Duodenal mucosa (tissue), 2 donors: ENCODE data around the gene NEMP1.
A peak's percentile ranks its signal among the peaks of the same experiment; 100 is the strongest.

Experiments
- H3K27ac ChIP-seq: one replicate; pipeline ENCODE4 v1.7.0; 2013; ENCODE audit warnings: low read depth, low read length
- H3K27me3 ChIP-seq, 2 donors: one replicate each; pipeline ENCODE4 v1.7.0; 2013; ENCODE audit warnings: low read length in 2 of 2, control low read depth in 1 of 2; ENCODE audit not compliant: insufficient read depth in 2 of 2, control insufficient read depth in 1 of 2
- H3K36me3 ChIP-seq, 2 donors: one replicate each; pipeline ENCODE4 v1.7.0; 2013; ENCODE audit warnings: low read length in 2 of 2, control low read depth in 1 of 2; ENCODE audit not compliant: insufficient read depth in 2 of 2, control insufficient read depth in 1 of 2
- H3K4me1 ChIP-seq, 2 donors: one replicate each; pipeline ENCODE4 v1.7.0; 2013; ENCODE audit warnings: low read length in 2 of 2, control low read depth in 1 of 2; ENCODE audit not compliant: insufficient read depth in 2 of 2, control insufficient read depth in 1 of 2
- H3K4me3 ChIP-seq, 2 donors: one replicate each; pipeline ENCODE4 v1.7.0; 2013; ENCODE audit warnings: low read length in 2 of 2, low read depth in 1 of 2
- H3K9ac ChIP-seq, 2 donors: one replicate each; pipeline ENCODE4 v1.7.0; 2013; ENCODE audit warnings: low read length in 2 of 2, low read depth in 1 of 2
- H3K9me3 ChIP-seq, 2 donors: one replicate each; pipeline ENCODE4 v1.7.0; 2013; ENCODE audit warnings: low read length in 2 of 2, control low read depth in 1 of 2; ENCODE audit not compliant: control insufficient read depth in 1 of 2

The NEMP1 gene

GRCh38 chr12:57106021-57106708 lies 27.6 kb upstream of the NEMP1 start:
- H3K9me3 ChIP-seq: no peaks in the 10 kb centered on the region
- peaks cover 33 to 45% of the 10 kb centered on the region in 2 donors for H3K36me3 ChIP-seq
- H3K27ac ChIP-seq: no peak overlapping the region
- H3K27me3 ChIP-seq: no peaks in the 10 kb centered on the region
- H3K4me1 ChIP-seq: peaks cover 42 to 56% of the 10 kb centered on the region in 2 donors
- H3K9ac ChIP-seq: no peak overlapping the region
- no peak overlapping the region for H3K4me3 ChIP-seq

DNA sequence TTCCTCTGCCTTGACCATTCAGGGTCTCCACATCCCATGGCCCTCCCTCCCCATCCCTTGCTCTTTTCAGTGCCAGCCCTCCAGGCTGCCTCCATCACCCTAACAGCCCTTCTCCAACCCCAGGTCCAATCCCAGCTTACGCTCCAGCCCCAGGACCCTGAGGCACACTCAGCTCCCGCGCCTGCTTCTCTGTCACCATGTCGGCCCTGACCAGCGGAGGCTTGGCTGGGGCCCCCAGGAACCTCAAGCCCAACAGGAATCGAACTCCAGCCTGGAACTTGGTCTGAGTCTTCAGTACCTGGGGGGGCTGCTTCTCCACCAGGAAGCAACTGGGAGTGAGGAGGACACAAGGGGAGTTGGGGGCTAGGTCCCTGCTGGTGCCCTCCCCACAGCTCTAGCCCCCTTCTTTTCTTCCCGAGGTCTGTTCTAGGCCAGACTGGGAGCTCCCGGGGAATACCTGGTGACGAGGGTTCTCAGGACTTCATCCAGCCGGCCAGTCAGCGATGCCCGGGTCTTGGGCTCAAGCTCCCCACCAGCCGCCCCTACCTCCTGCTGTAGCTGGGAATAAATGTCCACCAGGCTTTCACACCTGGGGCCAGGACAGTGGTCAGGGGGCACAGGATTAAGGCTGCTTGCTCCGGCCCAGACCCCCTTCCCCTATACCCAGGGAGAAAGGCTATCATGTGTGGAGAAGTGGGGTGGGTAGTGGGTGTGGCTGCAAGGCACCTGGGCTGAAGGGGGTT lies 26.6 kb upstream of the NEMP1 start:
- Histone ChIP-seq H3K9me3 (no peaks in the 10 kb centered on the region), H3K36me3 (peaks cover 33 to 45% of the 10 kb centered on the region in 2 donors), H3K27ac (no peak overlapping the region), H3K27me3 (no peaks in the 10 kb centered on the region), H3K4me1 (peaks cover 42 to 55% of the 10 kb centered on the region in 2 donors), H3K9ac (no peak overlapping the region), H3K4me3 (no peak overlapping the region)

- no peak overlapping the region for H3K27ac ChIP-seq
- no peak overlapping the region for H3K9ac ChIP-seq
- peaks cover 34 to 48% of the 10 kb centered on the region in 2 donors for H3K4me1 ChIP-seq
- peaks cover 41 to 53% of the 10 kb centered on the region in 2 donors for H3K36me3 ChIP-seq
- no peaks in the 10 kb centered on the region for H3K27me3 ChIP-seq
- no peak overlapping the region for H3K4me3 ChIP-seq
- H3K9me3 ChIP-seq: no peaks in the 10 kb centered on the region
Measured at GRCh38 chr12:57104292-57104910, 25.8 kb upstream of the NEMP1 start.

DNA sequence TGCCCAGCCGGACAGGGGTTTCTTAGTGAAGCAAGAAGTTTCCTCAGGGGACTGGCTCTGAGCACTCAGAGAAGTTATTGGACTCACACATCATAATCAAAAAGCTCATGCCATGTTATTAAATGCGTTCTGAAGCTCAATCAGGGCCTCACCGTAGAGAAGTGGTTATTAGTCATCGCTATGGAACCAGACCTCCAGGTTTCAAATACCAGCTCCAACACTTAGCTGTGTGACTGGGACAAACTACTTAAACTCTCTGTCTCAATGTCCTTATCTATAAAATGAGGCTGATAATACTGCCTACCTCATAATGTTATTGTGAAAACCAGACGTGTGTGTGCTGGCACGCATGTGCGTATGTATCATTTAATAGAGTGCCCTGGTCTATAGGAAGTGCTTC lies 25.3 kb upstream of the NEMP1 start:
- H3K9ac ChIP-seq: no peak overlapping the region

GRCh38 chr12:57101892-57102695 lies 23.5 kb upstream of the NEMP1 start:
- peaks cover 46 to 64% of the 10 kb centered on the region in 2 donors for H3K36me3 ChIP-seq
- no peaks in the 10 kb centered on the region for H3K27me3 ChIP-seq
- H3K4me1 ChIP-seq: peaks cover 20 to 32% of the 10 kb centered on the region in 2 donors
- H3K27ac ChIP-seq: peak overlapping the region; percentile 7
- H3K9ac ChIP-seq: peak overlapping the region; percentile 12 to 35
- H3K4me3 ChIP-seq: no peak overlapping the region
- no peaks in the 10 kb centered on the region for H3K9me3 ChIP-seq

More for the DNA sequence above, 25.3 kb upstream of the NEMP1 start:
- Histone ChIP-seq H3K9me3 (no peaks in the 10 kb centered on the region), H3K27me3 (no peaks in the 10 kb centered on the region), H3K27ac (no peak overlapping the region), H3K4me3 (no peak overlapping the region), H3K4me1 (peaks cover 30 to 45% of the 10 kb centered on the region in 2 donors), H3K36me3 (peaks cover 44 to 58% of the 10 kb centered on the region in 2 donors)

DNA sequence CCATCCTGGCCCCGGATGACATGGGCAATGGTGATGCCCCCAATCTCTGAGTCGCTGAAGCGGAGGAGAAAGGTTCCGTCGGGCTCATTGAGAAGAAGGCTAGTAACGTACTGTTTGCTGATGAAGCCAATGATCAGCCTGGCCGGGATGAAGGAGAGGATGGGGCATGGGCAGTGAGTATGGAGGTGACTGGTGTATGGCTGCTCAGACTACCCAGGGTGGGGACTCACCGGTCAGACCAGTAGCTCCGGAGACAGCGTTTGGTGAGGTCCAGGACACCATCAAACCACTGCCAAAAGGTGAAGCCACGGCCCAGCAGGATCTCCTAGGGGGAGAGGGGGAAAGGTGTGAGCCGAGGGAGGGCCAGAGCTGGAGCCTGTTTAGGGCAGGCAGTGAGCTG lies 21.2 kb upstream of the NEMP1 start:
- no peak overlapping the region for H3K27ac ChIP-seq
- H3K9ac ChIP-seq: no peak overlapping the region
- H3K9me3 ChIP-seq: no peaks in the 10 kb centered on the region
- H3K36me3 ChIP-seq: peaks cover 47 to 63% of the 10 kb centered on the region in 2 donors
- H3K4me3 ChIP-seq: no peak overlapping the region
- peaks cover 17 to 20% of the 10 kb centered on the region in 2 donors for H3K4me1 ChIP-seq
- H3K27me3 ChIP-seq: no peaks in the 10 kb centered on the region

- peaks cover 17% of the 10 kb centered on the region in 2 donors for H3K4me1 ChIP-seq
- H3K9ac ChIP-seq: no peak overlapping the region
- no peaks in the 10 kb centered on the region for H3K9me3 ChIP-seq
- no peak overlapping the region for H3K4me3 ChIP-seq
- peaks cover 42 to 61% of the 10 kb centered on the region in 2 donors for H3K36me3 ChIP-seq
- H3K27me3 ChIP-seq: no peaks in the 10 kb centered on the region
- no peak overlapping the region for H3K27ac ChIP-seq
Measured at GRCh38 chr12:57099047-57099714, 20.6 kb upstream of the NEMP1 start.

DNA sequence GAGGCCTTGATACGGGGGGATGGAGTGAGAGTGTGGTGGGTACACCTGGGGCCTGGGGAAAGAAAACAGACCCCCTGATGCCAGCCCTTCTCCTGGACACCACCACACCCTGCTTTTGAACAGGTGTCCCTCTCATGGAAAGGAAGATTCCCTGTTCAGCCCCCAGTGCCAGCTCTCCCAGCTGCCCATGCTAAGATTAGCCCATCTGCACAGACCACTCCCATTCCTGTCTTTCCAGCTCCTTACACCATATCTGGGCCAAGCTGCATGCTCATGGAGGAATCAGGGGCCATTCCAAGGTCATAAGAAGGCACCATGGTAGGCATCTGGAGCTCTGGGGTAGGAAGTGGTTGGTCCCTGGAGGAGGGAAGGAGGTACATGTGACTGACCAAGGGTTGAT lies 20.0 kb upstream of the NEMP1 start:
- no peaks in the 10 kb centered on the region for H3K9me3 ChIP-seq
- H3K36me3 ChIP-seq: peaks cover 38 to 57% of the 10 kb centered on the region in 2 donors
- H3K9ac ChIP-seq: no peak overlapping the region
- H3K27me3 ChIP-seq: no peaks in the 10 kb centered on the region
- H3K4me3 ChIP-seq: no peak overlapping the region
- H3K4me1 ChIP-seq: peaks cover 20% of the 10 kb centered on the region in 2 donors
- no peak overlapping the region for H3K27ac ChIP-seq

- Histone ChIP-seq H3K27ac (no peak overlapping the region), H3K9me3 (no peaks in the 10 kb centered on the region), H3K27me3 (no peaks in the 10 kb centered on the region), H3K4me1 (peaks cover 20 to 22% of the 10 kb centered on the region in 2 donors), H3K4me3 (no peak overlapping the region), H3K9ac (no peak overlapping the region), H3K36me3 (peaks cover 38 to 62% of the 10 kb centered on the region in 2 donors)
Measured at GRCh38 chr12:57097554-57097835, 18.9 kb upstream of the NEMP1 start.
